HepG2 (cell line): ENCODE data around the gene SURF2. TPM values are rescaled to one million over a fixed set of nuclear protein-coding genes. Genes with fewer than 3 reads are reported as not detected.

ENCODE experiments used
- ATAC-seq: fragments of 200-7000 bp; cut with Tn5 transposase; 3 replicates; pipeline ENCODE4 v1.9.1; 2020; ENCODE audit warnings: mild to moderate bottlenecking, moderate library complexity
- BruUV-seq: library from RNA; stranded (reverse); fragments of 400-500 nt; replicated peaks from 2 replicates; lab custom pipeline; 2021; lab: Mats Ljungman, UMichigan
- CTCF ChIA-PET: fragments of 300-600 bp; formaldehyde crosslinking; extraction: SDS; loops from one replicate; lab custom pipeline; 2021; ENCODE audit warnings: low total read pairs, inconsistent platforms, low intra/inter-chr PET ratio; lab: Yijun Ruan, JAX
- POLR2A ChIA-PET: fragments of 350-600 bp; sonication (Branson Sonifier 250); formaldehyde crosslinking; loops from one replicate; lab custom pipeline; 2020; ENCODE audit warnings: antibody characterized with exemption, inconsistent platforms; lab: Yijun Ruan, JAX
- DNase-seq: peaks from one replicate; pipeline ENCODE4 v3.0.0-alpha.2; 2015; ENCODE audit warnings: low spot score
- FAIRE-seq: peaks from 3 replicates; lab custom pipeline; 2011; peaks lifted over from hg19 to GRCh38; lab: Jason Lieb, UNC
- H2AFZ ChIP-seq: one replicate; pipeline ENCODE4 v1.6.1; 2011; ENCODE audit warnings: low read length, inconsistent platforms
- H3K27ac ChIP-seq: fragments of 300-600 bp; 3 replicates; pipeline ENCODE4 v1.8.0; 2011; ENCODE audit warnings: mixed run types, mild to moderate bottlenecking, mixed read lengths, low read length, inconsistent platforms; ENCODE audit not compliant: insufficient read depth; ENCODE audit errors: extremely low read length
- H3K27me3 ChIP-seq, 2 experiments: fragments of 200-600 bp in 1 of 2; 2 replicates in 1 of 2; 3 replicates in 1 of 2; pipeline versions ENCODE4 v1.6.0 to v1.8.0; 2011; ENCODE audit warnings: low read length in 2 of 2, mild to moderate bottlenecking in 2 of 2, moderate library complexity in 2 of 2, inconsistent platforms in 1 of 2; ENCODE audit not compliant: insufficient read depth in 2 of 2, control insufficient read depth in 1 of 2
- H3K36me3 ChIP-seq, 2 experiments: fragments of 200-600 bp in 1 of 2; replicated peaks in 1 of 2; 2 replicates in 1 of 2; 3 replicates in 1 of 2; pipeline versions ENCODE4 v1.5.1 to v1.8.0; 2011; ENCODE audit warnings: low read length in 2 of 2, inconsistent platforms in 1 of 2; ENCODE audit not compliant: insufficient read depth in 2 of 2, control insufficient read depth in 1 of 2
- H3K4me1 ChIP-seq: 2 replicates; pipeline ENCODE4 v1.5.1; 2012; ENCODE audit warnings: low read length, inconsistent platforms; ENCODE audit not compliant: insufficient read depth
- H3K4me2 ChIP-seq: 2 replicates; pipeline ENCODE4 v1.6.0; 2011; ENCODE audit warnings: low read depth, low read length, inconsistent platforms
- H3K4me3 ChIP-seq, 3 experiments: fragments of 200-600 bp in 1 of 3; sonication (generic), shearing (Covaris generic) in 1 of 3; replicated peaks in 1 of 3; 2 replicates each; pipeline ENCODE4 v1.5.1; 2011 to 2016; ENCODE audit warnings: low read length in 3 of 3, inconsistent platforms in 2 of 3, low read depth in 2 of 3, mild to moderate bottlenecking in 2 of 3, control low read depth in 1 of 3, mixed read lengths in 1 of 3; ENCODE audit not compliant: insufficient read depth in 1 of 3
- H3K79me2 ChIP-seq: one replicate; pipeline ENCODE4 v1.6.1; 2011; ENCODE audit warnings: low read length, inconsistent platforms; ENCODE audit not compliant: insufficient read depth
- H3K9ac ChIP-seq: 2 replicates; pipeline ENCODE4 v1.6.0; 2011; ENCODE audit warnings: mild to moderate bottlenecking, low read depth, low read length, inconsistent platforms; ENCODE audit not compliant: insufficient read depth
- H3K9me3 ChIP-seq: 2 replicates; pipeline ENCODE4 v1.5.1; 2012; ENCODE audit warnings: mild to moderate bottlenecking, low read length
- H4K20me1 ChIP-seq: 2 replicates; pipeline ENCODE4 v1.6.0; 2011; ENCODE audit warnings: inconsistent platforms, mild to moderate bottlenecking, low read length, moderate library complexity; ENCODE audit not compliant: insufficient read depth
- CREB1 ChIP-seq, 2 experiments: fragments of 450-650 bp in 1 of 2; IDR thresholded peaks; 2 replicates each; pipeline ENCODE4 v1.6.1; 2016 to 2017; ENCODE audit warnings: control low read depth in 1 of 2, mild to moderate bottlenecking in 1 of 2, missing compliant biosample characterization in 1 of 2, missing genetic modification characterization in 1 of 2
- HIC2 ChIP-seq: sonication (generic); formaldehyde crosslinking; IDR thresholded peaks from 2 replicates; pipeline ENCODE4 v1.9.0; 2022; ENCODE audit warnings: low read depth, missing genetic modification reagents
- IKZF1 ChIP-seq: fragments of 450-650 bp; IDR thresholded peaks from 2 replicates; pipeline ENCODE4 v1.7.1; 2016
- KDM6A ChIP-seq: IDR thresholded peaks from 2 replicates; pipeline ENCODE4 v1.6.1; 2016; ENCODE audit warnings: low read depth
- TEAD2 ChIP-seq: sonication (generic); formaldehyde crosslinking; IDR thresholded peaks from 2 replicates; pipeline ENCODE4 v1.9.0; 2021; ENCODE audit warnings: missing genetic modification reagents
- ZFYVE20 ChIP-seq: sonication (generic); formaldehyde crosslinking; IDR thresholded peaks from 2 replicates; pipeline ENCODE4 v1.8.0; 2023; ENCODE audit warnings: low read depth, mild to moderate bottlenecking, moderate library complexity, missing genetic modification reagents, borderline replicate concordance
- ZNF749 ChIP-seq: sonication (generic); formaldehyde crosslinking; IDR thresholded peaks from 2 replicates; pipeline ENCODE4 v1.8.0; 2022; ENCODE audit warnings: mild to moderate bottlenecking, missing genetic modification reagents, moderate library complexity, borderline replicate concordance
- WGBS: methylation state at CpG from one replicate; pipeline ENCODE4 v1.1.6; 2017; ENCODE audit warnings: low lambda C conversion rate; 5-methylcytosine and 5-hydroxymethylcytosine counted together
- in situ Hi-C: cut with HindIII; loops from 2 replicates; pipeline ENCODE4 v1.10.0; 2017; ENCODE audit warnings: low pct_unique_long_range_greater_than_20kb; ENCODE audit not compliant: extremely low pct_ligation_motif_present
- intact Hi-C: fragments of 100-400 bp; cut with micrococcal nuclease; formaldehyde crosslinking; loops from one replicate; pipeline ENCODE4 v1.10.0; 2022; ENCODE audit not compliant: unreplicated experiment
- polyA plus RNA-seq, 8 experiments: library from polyadenylated mRNA; depleted of rRNA in 3 of 8; stranded (reverse) in 7 of 8; unstranded in 1 of 8; fragments of >200 nt; fragmentation: Illumina TruSeq in 4 of 8; extraction: Trizol in 4 of 8; gene quantifications; 2 replicates each; pipeline versions ENCODE4 v1.2.1 to v1.2.3, GENCODE V29; 2011 to 2016; ENCODE audit warnings: low read depth in 4 of 8, missing spikeins in 1 of 8, mixed read lengths in 1 of 8; ENCODE audit not compliant: insufficient read depth in 1 of 8
- total RNA-seq, 5 experiments: library from RNA; depleted of rRNA; stranded (reverse); fragments of >200 nt; fragmentation: Illumina TruSeq; extraction: Trizol; gene quantifications; 2 replicates each; pipeline ENCODE4 v1.2.3, GENCODE V29; 2016; ENCODE audit warnings: low read depth in 1 of 5

The SURF2 gene
- total and polyA plus RNA-seq, 2 of the 13 experiments (the other 11 are each of a cell fraction or from before 2014, with no cell fraction given): 6.3 to 13.6 TPM

GRCh38 chr9:133382507-133383141 lies 26.3 kb downstream of the SURF2 start (continued):
- 0 out of 2 replicates have a peak, but pooled peaks have one; percentile 56 for TF ChIP-seq IKZF1

DNA sequence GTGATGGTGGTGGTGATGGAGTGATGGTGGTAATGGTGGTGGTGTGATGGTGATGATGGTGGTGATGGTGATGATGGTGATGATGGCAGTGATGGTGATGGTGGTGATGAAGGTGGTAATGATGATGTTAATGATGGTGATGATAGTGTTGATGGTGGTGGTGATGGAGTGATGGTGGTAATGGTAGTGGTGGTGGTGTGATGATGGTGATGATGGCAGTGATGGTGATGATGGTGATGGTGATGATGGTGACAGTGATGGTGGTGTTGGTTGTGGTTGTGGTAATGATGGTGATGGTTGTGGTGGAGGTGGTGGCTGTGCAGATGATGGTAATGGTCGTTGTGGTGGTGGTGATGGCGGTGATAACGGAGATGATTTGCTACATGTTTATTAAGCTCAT lies 27.1 kb downstream of the SURF2 start:
- Histone ChIP-seq H3K27me3 (no peaks in the 10 kb centered on the region), H3K9ac (no peak overlapping the region), H3K4me3 (no peak overlapping the region), H4K20me1 (no peaks in the 10 kb centered on the region), H3K79me2 (no peaks in the 10 kb centered on the region), H3K36me3 (no peaks in the 10 kb centered on the region), H2AFZ (no peak overlapping the region), H3K4me1 (peaks cover 65% of the 10 kb centered on the region), H3K27ac (no peak overlapping the region), H3K4me2 (no peak overlapping the region), H3K9me3 (peaks cover 10% of the 10 kb centered on the region; the same call in 1 of the 2 replicates)
- DNase-seq (no peak), FAIRE-seq (no peak), ATAC-seq (no peak)
- intact Hi-C loops (loop anchor here (1.0 kb wide), 1 partner anchor 8 kb away; no protein-coding TSS in a partner anchor), in situ Hi-C loops (no loop called here)
- 88% methylated on average over 3 of the region's 3 CpGs for WGBS
- no TSS peak for BruUV-seq
- TF ChIP-seq CREB1 (IDR thresholded peaks at IDR 0.05) (peak; percentile 84), CREB1 (CRISPR knock-in tag; IDR thresholded peaks at IDR 0.05) (no peak), HIC2 (CRISPR knock-in tag) (no peak), KDM6A (no peak), ZNF749 (CRISPR knock-in tag) (no peak), ZFYVE20 (CRISPR knock-in tag) (0 out of 2 replicates have a peak, but pooled peaks have one; percentile 38), TEAD2 (no peak)
- CTCF ChIA-PET: no interaction called here
- POLR2A ChIA-PET: interaction anchor here (3.7 kb wide), 1 partner anchor 35 kb away, joined by 18 read pairs; the partner anchor contains the start of genes MED22 and RPL7A
